SKM-1 treated with dmso at 0.1 percent for 144 hours (cell line): ENCODE results near the gene NIPBL.
"Not testable (repeated sequence)": the region's sequence is repeated elsewhere in the genome, so short reads cannot be mapped to it uniquely, and the experiment has no call there.

Experiments used
- DNase-seq: peaks from one replicate; lab custom pipeline; 2025; ENCODE audit not compliant: unreplicated experiment; lab: John Stamatoyannopoulos, UW

NIPBL gene

GRCh38 chr5:36901856-36902255 is 25.3 kb downstream of the NIPBL start:
- DNase-seq = no peak

GRCh38 chr5:36902353-36902752 is 25.8 kb downstream of the NIPBL start:
- no peak for DNase-seq

- no peak for DNase-seq
These were observed 28.1 kb downstream of the NIPBL start for GRCh38 chr5:36904677-36905076.

- DNase-seq = no peak
These were observed 32.1 kb downstream of the NIPBL start for GRCh38 chr5:36908544-36909260.

- DNase-seq = no peak
These were observed 39.1 kb downstream of the NIPBL start for GRCh38 chr5:36915653-36916052.

- not testable (repeated sequence) for DNase-seq
These were observed 40.0 kb downstream of the NIPBL start for GRCh38 chr5:36916614-36917013.

GRCh38 chr5:36917358-36917757 is 40.8 kb downstream of the NIPBL start:
- DNase-seq = not testable (repeated sequence)

- DNase-seq = no peak
These were observed 42.7 kb downstream of the NIPBL start for GRCh38 chr5:36919238-36919637.

- no peak for DNase-seq
These were observed 43.1 kb downstream of the NIPBL start for GRCh38 chr5:36919650-36920049.

- no peak for DNase-seq
These were observed 52.4 kb downstream of the NIPBL start for GRCh38 chr5:36928947-36929346.

- no peak for DNase-seq
These were observed 52.9 kb downstream of the NIPBL start for GRCh38 chr5:36929438-36929837.

GRCh38 chr5:36932056-36932455 is 55.5 kb downstream of the NIPBL start:
- DNase-seq = no peak

- DNase-seq = no peak
These were observed 56.1 kb downstream of the NIPBL start for GRCh38 chr5:36932699-36933098.

GRCh38 chr5:36934740-36935356 is 58.3 kb downstream of the NIPBL start:
- no peak for DNase-seq

- no peak for DNase-seq
These were observed 59.2 kb downstream of the NIPBL start for GRCh38 chr5:36935805-36936204.

- DNase-seq = no peak
These were observed 59.7 kb downstream of the NIPBL start for GRCh38 chr5:36936309-36936708.

GRCh38 chr5:36938129-36938528 is 61.6 kb downstream of the NIPBL start:
- no peak for DNase-seq

GRCh38 chr5:36939969-36940858 is 63.6 kb downstream of the NIPBL start:
- no peak for DNase-seq

GRCh38 chr5:36943584-36943983 is 67.0 kb downstream of the NIPBL start:
- no peak for DNase-seq

GRCh38 chr5:36944024-36944423 is 67.5 kb downstream of the NIPBL start:
- no peak for DNase-seq

GRCh38 chr5:36944607-36945225 is 68.1 kb downstream of the NIPBL start:
- DNase-seq = peak; percentile 38
